Cardiac muscle cell (in vitro differentiated cells and primary cell): ENCODE data around the gene TCF7. TPM values are rescaled to one million over a fixed set of nuclear protein-coding genes. Genes with fewer than 3 reads are reported as not detected.
A peak's percentile ranks its signal among the peaks of the same experiment; 100 is the strongest.

Experiments used
- DNase-seq, 2 donors: peaks; one replicate each; pipeline versions ENCODE4 v3.0.0 to v3.0.0-alpha.2; 2010 to 2017; ENCODE audit warnings: low read depth in 1 of 2, low spot score in 1 of 2
- H3K27ac ChIP-seq: fragments of 200-600 bp; sonication (generic); 2 replicates; pipeline ENCODE4 v1.5.1; 2016
- H3K27me3 ChIP-seq: fragments of 200-600 bp; sonication (generic); 2 replicates; pipeline ENCODE4 v1.6.0; 2016; ENCODE audit warnings: control low read depth
- H3K36me3 ChIP-seq: fragments of 200-600 bp; sonication (generic); 2 replicates; pipeline ENCODE4 v1.5.1; 2016; ENCODE audit warnings: control low read depth
- H3K4me1 ChIP-seq: fragments of 200-600 bp; sonication (generic); 2 replicates; pipeline ENCODE4 v1.8.1; 2017; ENCODE audit warnings: low read depth, mild to moderate bottlenecking, mixed run types
- H3K4me3 ChIP-seq: fragments of 200-600 bp; sonication (generic); 2 replicates; pipeline ENCODE4 v1.5.1; 2016; ENCODE audit warnings: mild to moderate bottlenecking
- H3K9me3 ChIP-seq: fragments of 200-600 bp; sonication (generic); 2 replicates; pipeline ENCODE4 v1.5.1; 2017; ENCODE audit warnings: low read depth, mild to moderate bottlenecking, control low read depth
- polyA plus RNA-seq: library from polyadenylated mRNA; unstranded; fragments of >200 nt; fragmentation: Nextera tagmentation; extraction: Ambion mirVana; gene quantifications from 2 replicates; pipeline ENCODE4 v1.2.1, GENCODE V29; 2016
- total RNA-seq: library from RNA; depleted of rRNA; stranded (reverse); fragments of >200 nt; gene quantifications from 2 replicates; pipeline ENCODE4 v1.2.3, GENCODE V29; 2016
- TF ChIP-seq, protein P1 (sequence below): IDR thresholded peaks from 2 replicates; pipeline ENCODE4 v1.5.1; 2012; ENCODE audit warnings: low read depth, mild to moderate bottlenecking, low read length

Gene TCF7
- total and polyA plus RNA-seq, 2 experiments from 2014 or later: 6.8 to 28.9 TPM

DNA sequence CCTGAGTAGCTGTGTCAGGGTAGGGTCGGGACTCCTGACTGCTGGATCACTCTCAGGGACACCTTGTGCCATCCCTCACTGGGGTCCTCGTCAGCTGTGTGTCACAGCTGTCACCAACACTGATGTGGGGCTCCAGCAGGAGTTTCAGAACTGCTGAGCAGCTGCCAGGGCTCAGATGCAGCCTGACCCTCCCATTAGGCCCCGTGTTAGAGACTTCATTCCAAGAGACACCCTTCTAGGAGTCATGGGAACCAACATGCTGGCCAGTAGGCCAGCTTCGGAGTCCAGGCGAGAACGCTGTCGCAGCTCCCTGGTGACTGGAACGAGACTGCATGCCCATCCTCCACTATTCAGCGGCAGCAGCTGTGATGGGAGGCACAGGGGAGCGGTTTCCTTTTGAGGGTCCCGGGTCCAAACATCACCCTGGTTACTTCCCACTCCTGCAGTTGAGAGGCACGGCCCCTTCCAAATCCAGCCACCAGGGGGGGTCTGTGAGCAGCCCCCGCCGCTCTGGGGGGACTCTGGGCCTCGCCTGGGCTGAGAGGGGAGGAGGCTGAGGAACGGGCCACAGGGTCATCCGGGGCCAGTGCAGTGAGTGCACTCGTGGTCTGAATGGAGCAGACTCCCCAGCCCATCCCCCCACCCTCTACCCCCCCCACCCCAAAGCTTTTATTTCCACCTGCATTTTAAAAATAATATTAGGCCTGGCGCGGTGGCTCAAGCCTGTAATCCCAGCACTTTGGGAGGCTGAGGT, 12.6 kb upstream of the TCF7 start:
- Histone ChIP-seq H3K4me3 (no peak overlapping the region), H3K27ac (no peak overlapping the region)

DNA sequence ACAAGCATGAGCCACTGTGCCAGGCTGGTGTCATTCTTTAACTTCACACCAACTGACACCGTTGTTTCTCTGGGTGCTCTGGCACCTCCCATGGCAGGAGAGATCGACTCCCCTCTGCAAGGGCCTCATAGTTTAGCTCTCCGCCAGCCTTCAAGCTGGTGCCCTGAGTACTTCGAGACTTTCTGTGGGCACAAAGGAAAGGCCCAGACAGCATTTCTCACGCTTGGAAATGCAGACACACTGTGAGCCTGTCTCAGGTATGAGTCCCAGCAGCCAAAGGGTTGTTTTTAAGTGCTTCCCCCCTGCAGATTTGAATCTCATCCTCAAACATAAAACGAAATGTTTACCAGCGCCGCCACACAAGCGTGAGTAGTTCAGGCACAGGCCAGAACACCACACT, 11.1 kb upstream of the TCF7 start:
- H3K36me3 ChIP-seq: no peaks in the 10 kb centered on the region
- no peak overlapping the region for H3K27ac ChIP-seq
- no peaks in the 10 kb centered on the region for H3K9me3 ChIP-seq
- TF ChIP-seq, protein P1, sequence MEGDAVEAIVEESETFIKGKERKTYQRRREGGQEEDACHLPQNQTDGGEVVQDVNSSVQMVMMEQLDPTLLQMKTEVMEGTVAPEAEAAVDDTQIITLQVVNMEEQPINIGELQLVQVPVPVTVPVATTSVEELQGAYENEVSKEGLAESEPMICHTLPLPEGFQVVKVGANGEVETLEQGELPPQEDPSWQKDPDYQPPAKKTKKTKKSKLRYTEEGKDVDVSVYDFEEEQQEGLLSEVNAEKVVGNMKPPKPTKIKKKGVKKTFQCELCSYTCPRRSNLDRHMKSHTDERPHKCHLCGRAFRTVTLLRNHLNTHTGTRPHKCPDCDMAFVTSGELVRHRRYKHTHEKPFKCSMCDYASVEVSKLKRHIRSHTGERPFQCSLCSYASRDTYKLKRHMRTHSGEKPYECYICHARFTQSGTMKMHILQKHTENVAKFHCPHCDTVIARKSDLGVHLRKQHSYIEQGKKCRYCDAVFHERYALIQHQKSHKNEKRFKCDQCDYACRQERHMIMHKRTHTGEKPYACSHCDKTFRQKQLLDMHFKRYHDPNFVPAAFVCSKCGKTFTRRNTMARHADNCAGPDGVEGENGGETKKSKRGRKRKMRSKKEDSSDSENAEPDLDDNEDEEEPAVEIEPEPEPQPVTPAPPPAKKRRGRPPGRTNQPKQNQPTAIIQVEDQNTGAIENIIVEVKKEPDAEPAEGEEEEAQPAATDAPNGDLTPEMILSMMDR: no peak
- DNase-seq: no peak
- no peaks in the 10 kb centered on the region for H3K4me1 ChIP-seq
- H3K27me3 ChIP-seq: no peaks in the 10 kb centered on the region
- H3K4me3 ChIP-seq: no peak overlapping the region

More for the DNA sequence above, 12.6 kb upstream of the TCF7 start:
- TF ChIP-seq, protein P1: peak; percentile 88
- H3K4me1 ChIP-seq: no peaks in the 10 kb centered on the region
- H3K36me3 ChIP-seq: no peaks in the 10 kb centered on the region
- DNase-seq: peak; percentile 42 to 65
- H3K27me3 ChIP-seq: no peaks in the 10 kb centered on the region
- no peaks in the 10 kb centered on the region for H3K9me3 ChIP-seq

DNA sequence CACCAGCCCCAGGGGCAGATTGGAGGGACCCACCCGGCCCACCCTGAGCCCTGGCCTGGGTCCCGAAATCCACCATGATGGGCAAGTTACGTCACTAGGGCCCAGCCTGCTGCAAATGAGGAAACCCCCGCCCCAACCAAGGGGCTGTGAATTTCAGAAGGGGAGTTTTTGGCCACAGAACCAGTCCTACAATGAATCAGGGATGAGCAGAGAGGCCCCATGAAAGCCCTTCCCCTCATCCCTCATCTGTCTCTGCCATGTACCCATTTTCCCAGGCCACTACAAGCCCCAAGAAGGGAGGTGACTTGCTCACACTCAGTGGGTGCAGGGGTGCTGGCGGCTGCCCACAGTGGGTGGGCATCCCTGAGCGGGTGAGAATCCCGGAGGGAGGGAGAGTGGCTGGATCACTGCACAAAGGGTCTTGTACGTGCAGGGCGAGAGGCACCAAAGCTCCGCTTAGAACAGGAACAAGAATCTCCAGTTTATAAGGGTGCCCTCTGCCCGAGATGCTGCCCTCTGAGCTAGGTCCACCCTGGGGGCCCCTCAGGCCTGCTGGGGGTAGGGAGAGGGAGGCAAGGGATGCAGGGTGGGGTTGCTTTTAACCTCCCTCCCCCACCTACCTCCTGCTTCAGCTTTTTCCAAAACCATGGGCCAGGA, 10.4 kb upstream of the TCF7 start:
- TF ChIP-seq, protein P1: no peak
- no peaks in the 10 kb centered on the region for H3K4me1 ChIP-seq
- no peak overlapping the region for H3K27ac ChIP-seq
- DNase-seq: no peak
- no peaks in the 10 kb centered on the region for H3K27me3 ChIP-seq
- no peaks in the 10 kb centered on the region for H3K36me3 ChIP-seq
- H3K4me3 ChIP-seq: no peak overlapping the region
- H3K9me3 ChIP-seq: no peaks in the 10 kb centered on the region

DNA sequence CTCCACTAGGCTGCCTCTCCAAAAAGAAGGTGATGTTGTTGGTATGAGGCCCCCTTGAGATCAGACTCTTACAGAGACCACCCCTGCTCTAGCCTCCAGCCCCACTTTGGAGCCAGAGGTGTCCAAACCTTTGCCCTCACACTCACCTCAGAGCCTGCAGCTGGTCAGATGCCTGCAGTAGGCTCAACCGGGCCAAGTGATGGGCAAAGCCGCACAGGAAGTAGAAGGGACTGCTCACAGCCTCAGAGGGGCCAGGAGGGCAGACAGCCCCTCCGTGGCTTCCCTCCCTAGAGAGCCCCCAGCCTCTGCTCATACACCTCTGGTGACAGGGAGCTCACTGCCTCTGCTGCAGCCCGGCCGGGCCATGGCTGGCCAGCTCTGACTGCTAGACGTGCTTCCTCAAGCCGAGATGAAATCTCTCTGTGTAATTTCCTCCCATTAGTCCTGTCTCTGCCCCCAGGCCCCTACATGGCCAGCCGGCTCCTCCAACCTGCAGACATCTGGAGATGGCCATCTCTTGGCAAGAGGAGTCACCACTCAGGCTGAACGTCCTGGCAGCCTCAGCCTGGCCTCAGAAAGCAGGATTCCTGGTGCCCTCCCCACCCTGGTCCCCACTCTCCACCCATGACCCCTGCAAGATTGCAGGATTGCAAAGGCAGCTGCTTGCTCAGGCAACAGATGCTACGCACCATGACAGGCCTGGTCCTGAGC, 7.3 kb upstream of the TCF7 start:
- H3K27me3 ChIP-seq: peaks cover 3% of the 10 kb centered on the region
- no peak for DNase-seq
- H3K27ac ChIP-seq: no peak overlapping the region
- TF ChIP-seq, protein P1: no peak
- H3K4me3 ChIP-seq: no peak overlapping the region
- no peaks in the 10 kb centered on the region for H3K4me1 ChIP-seq
- no peaks in the 10 kb centered on the region for H3K9me3 ChIP-seq
- H3K36me3 ChIP-seq: no peaks in the 10 kb centered on the region

DNA sequence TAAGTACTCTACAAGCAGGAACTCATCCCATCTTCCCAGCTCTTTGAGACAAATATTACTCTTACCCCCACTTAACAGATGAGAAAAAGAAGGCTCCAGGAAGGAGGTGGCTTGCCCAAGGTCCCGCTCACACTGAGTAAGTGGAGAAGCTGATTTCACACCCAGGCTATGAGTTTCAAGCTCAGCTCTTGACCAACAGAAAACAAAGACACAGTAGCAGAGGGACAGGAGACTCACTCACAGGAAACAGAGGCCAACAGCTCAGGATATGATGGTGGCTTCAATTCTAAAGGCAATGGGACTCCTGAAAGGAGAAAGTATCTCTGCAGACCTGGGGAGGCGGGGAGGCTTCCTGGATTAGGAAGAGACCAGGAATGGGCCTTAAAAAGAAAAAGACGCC, 6.7 kb upstream of the TCF7 start:
- Histone ChIP-seq H3K27ac (no peak overlapping the region), H3K4me1 (no peaks in the 10 kb centered on the region)

More for the DNA sequence above, 6.7 kb upstream of the TCF7 start:
- H3K27me3 ChIP-seq: peaks cover 6% of the 10 kb centered on the region
- H3K9me3 ChIP-seq: no peaks in the 10 kb centered on the region
- TF ChIP-seq, protein P1: no peak
- no peak overlapping the region for H3K4me3 ChIP-seq
- no peak for DNase-seq
- no peaks in the 10 kb centered on the region for H3K36me3 ChIP-seq
